Activated CD4-positive, alpha-beta T cell treated with anti-CD3 and anti-CD28 coated beads for 1 hour (primary cell): Measurements from ENCODE around the gene ETV7.
"Not testable (repeated sequence)": the region's sequence is repeated elsewhere in the genome, so short reads cannot be mapped to it uniquely, and the experiment has no call there.

Experiments
- DNase-seq: peaks from one replicate; pipeline ENCODE4 v3.0.0-alpha.2; 2020

ETV7 gene

DNA sequence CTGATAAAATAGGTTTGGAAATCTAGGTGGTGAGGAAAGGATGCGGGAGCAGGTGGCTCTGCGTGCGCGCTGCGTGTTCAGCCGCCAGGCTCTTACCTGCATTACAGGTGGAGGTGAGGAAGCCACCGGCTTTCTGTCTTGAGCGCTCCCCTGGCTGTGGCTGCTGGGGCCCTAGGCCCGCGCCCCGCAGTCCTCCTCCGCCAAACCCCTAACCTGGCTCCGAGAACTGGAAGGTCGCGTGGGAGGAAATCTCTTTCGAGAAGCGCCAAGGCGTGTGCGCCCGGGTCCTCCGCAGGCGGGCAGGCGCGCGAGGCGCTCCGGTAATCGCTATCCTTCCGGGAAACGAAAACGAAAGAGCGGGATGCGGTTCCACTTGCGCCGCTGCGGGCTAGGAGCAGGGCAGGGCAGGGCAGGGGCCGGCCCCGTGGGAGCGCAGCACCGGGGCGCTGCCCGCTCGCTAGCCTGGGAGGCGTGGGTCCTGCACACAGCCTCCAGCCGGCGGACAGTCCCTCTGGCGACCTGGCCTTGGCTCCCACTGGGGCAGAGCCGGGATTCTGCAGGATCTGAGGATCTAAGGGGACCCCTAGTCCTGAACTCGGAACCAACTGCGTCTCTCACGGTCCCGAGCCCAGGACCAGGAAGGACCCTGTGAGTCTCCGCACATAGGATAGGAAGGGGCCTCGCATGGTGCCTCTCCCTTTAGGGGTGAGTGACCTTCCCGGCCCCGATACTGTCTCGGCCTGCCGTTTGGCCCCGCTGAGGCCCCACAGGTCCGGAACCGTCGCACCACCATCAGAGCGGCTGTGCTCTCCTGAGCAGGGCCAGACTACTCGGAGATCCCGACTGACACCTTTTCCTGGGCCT, at the start of gene ETV7:
Gene ETV7, minus strand, starts transcription at position 230 of the 864 bp plus-strand sequence. Its CDS starts 128 bp downstream, at position 102.
- peak; percentile 24 for DNase-seq

GRCh38 chr6:36436466-36436865, 49.0 kb upstream of the ETV7 start:
- DNase-seq: no peak

DNA sequence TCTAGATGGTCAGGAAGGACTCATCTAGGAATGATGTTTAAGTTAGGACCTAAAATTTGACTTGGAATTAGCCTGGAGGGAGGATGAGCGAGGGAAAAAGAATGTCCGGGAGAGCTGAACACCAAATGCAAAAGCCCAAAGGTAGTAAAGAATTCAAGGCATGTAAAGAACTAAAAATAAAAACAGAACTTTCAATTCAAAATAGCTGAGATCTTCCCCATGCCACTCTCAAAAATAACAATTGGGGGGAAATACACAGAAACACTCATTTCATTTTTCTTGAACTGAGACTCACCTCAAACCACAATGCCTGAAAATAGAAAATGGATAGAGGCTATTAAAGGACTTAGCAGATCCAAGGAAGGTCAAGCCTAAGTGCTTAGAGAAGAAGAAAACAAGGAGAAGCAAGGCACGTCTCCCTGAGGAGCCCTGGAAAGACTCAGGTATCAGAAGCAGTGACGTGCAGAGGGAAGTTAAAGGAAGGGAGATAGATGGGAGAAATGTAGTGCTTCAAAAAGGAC, 44.7 kb upstream of the ETV7 start:
- DNase-seq: no peak

DNA sequence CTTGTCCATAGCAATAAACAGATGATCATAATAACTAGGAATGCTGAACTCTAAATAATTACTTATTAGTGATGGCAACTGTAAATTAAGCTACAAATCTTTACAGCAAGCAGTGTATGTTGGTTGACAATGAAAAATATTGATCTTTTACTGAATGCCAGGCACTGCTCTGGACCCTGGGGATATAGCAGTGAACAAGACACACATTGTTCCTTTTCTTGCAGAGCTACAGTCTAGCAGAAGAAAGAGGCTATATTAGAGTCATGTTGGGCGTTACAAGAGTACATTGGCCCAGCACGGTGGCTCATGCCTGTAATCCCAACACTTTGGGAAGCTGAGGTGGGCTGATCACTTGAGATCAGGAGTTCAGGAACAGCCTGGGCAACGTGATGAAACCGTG, 43.7 kb upstream of the ETV7 start:
- no peak for DNase-seq

DNA sequence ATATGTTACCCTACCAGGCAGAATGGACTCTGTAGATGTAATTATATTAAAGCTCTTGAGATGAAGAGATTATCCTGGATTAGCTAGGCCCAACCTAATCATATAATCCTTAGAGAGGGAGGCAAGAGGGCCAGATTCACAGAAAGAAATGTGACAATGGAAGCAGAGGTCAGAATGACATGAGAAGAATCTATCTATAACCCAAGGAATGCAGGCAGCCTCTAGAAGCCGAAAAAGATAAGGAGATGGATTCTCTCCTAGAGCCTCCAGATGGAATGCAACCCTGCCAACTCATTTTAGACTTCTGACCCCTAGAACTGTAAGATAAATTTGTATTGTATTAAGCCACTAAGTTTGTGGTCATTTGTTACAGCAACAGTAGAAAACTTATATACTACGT, 42.9 kb upstream of the ETV7 start:
- no peak for DNase-seq

DNA sequence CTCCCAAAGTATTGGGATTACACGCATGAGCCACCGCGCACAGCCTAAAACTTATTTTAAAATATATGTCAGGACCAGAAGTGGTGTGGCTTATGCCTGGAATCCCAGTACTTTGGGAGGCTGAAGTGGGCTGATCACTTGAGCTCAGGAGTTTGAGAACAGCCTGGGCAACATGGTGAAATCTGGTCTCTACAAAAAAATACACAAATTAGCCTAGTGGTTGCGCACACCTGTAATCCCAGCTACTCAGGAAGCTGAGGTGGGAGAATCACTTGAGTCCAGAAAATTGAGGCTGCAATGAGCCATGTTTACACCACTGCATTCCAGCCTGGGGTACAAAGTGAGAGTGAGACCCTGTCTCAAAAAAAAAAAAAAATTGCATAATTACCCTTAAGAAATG, 41.4 kb upstream of the ETV7 start:
- DNase-seq: no peak

DNA sequence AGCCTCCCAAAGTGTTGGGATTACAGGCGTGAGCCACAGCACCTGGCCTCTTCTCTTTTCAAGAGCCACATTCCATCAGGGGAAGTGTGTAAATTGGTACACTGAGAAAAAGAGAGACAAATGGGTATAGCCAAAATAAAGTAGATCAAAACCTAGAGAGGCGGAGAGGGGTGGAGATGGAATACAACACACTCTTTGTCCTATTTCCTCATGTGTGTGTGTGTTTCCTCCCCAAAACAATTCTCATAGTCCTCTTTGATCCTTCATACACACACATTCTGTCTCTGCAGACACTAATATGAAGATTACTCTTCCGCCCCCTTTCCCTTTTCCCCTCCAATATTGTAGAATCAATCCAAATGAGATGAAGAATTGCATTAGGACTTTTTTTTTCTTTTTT, 39.2 kb upstream of the ETV7 start:
- no peak for DNase-seq

DNA sequence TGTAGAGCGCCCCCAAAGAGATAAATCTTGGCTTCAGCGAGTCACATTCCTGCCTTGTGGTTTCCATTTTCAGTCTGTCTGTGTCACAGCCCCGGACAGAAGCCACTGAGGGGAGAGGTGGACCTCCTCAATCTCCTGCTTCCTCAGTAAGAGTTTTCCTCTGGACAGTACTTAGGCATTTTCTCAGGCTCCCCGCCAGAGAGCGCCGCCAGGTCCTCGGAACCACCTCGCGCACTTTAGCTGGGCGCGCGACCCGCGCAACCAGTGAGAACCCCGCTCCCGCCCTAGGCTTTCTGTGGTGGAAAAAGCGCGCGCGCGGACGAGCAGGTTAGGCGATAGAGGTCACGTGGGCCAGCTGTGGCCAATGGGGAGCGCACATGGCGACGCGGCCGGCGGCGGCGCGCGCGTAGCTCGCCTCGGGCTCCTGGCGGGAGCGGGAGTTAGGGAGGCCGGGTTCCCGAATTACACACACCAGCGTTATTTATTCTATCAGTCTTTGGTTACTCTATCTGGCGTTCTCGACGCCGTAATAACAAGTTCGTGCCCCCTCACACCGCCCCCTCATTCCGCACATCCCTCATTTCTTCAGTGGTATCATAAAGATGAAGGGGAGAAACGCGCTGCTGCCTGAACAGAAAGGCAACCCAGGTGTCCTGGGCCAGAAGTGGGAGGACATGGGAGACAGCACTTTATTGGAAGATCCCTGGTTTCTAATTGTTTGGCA, 35.8 kb upstream of the ETV7 start:
- peak; percentile 98 for DNase-seq

- DNase-seq: no peak
Measured at GRCh38 chr6:36422714-36423100, 35.2 kb upstream of the ETV7 start.

DNA sequence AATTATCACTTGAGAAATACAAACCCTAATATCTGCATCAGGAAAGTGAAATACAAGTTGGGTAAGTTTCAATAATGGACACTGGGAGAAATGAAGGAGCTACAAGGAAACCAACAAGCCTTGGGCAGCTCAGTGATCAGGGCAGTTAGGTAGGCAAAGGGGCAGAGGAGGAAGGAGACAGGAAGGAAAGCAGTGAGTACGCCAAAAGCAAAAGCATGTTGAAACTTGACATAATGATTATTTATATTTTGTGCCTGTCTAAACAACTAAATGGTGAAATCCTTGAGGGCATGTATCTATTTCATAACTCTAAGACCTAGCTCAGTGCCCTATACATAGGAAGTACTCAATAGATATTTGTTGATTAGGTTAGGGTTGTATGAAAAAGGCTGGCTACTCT, 31.8 kb upstream of the ETV7 start:
- DNase-seq: no peak

- DNase-seq: no peak
Measured at GRCh38 chr6:36418558-36418957, 31.1 kb upstream of the ETV7 start.

DNA sequence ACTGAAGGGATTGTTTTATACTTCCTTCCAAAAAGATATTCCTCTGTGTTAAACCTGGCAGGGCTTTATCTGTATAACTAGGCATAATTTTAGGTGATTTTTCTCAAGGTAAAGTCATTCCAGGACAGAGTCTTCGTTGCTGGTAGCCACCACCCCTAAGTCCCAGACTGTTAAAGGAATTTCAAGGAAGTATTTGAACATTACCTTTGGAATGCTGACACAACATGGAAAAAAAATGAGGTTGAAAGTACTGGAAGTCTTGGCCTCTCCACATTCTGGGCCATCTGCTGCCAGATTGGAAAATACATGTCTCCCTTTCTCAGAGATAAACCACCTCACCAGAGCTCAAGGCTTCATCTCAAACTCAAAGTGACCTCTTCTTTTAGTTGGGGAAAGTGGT, 27.0 kb upstream of the ETV7 start:
- DNase-seq: no peak

GRCh38 chr6:36413489-36414480, 26.3 kb upstream of the ETV7 start:
- no peak for DNase-seq

- not testable (repeated sequence) for DNase-seq
Measured at GRCh38 chr6:36409718-36410117, 22.2 kb upstream of the ETV7 start.

GRCh38 chr6:36404164-36404563, 16.7 kb upstream of the ETV7 start:
- DNase-seq: no peak

- no peak for DNase-seq
Measured at GRCh38 chr6:36402481-36402880, 15.0 kb upstream of the ETV7 start.

GRCh38 chr6:36399970-36400369, 12.5 kb upstream of the ETV7 start:
- no peak for DNase-seq

GRCh38 chr6:36392621-36393020, 5.2 kb upstream of the ETV7 start:
- DNase-seq: no peak

GRCh38 chr6:36389353-36389752, 1.9 kb upstream of the ETV7 start:
- DNase-seq: no peak

DNA sequence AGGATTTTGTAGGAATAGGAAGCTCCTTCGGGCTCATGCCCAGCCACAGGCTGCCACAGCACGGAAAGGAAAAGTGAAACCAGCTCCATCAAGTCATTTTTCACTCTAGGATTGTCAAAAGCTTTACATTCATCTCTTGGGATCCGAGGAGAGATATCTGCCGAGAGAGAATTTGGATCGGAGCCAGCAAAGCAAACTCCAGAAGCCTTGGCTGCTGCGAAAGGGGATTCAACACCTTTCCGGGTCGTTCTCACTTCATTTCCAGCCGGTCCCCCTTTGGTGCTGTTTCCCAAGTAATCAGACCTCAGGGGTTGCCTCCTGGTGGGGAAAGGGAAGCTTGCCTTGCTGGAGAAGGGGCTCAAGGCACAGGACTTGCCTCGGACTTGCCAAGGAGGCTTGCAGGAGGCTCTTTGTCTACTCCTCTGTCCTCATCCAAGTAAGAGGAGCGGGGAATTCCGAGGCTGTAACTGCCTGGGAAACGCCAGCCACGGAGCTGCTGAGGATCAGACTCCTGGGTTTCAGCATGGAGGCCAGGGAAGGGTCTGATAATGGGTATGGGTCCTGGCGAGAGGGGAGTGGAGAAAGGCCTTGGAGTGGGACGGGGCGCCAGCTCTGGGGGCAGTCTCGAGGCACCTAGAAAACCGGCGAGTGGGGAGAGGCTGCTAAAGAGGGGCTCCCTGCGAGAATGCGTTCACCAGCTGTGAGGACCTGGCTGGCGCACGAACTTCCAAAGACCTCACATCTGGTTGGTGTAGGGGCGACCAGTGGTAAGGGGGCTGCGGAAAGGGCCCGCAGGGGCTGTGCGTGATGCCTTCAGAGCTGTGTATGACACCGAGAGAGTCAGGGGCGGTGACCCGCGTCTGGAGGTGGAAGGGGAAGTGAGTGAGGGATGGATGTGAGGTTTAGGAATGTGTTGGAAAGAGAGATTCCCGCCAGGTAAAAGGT, 702 bp downstream of the ETV7 start:
- DNase-seq: no peak

- no peak for DNase-seq
Measured at GRCh38 chr6:36384095-36384494, 3.4 kb downstream of the ETV7 start.

GRCh38 chr6:36383606-36384005, 3.9 kb downstream of the ETV7 start:
- DNase-seq: no peak
